NCI-H774 (cell line): Measurements from ENCODE around the gene ZNF558.

Experiments
- DNase-seq: peaks from one replicate; lab custom pipeline; 2025; lab: John Stamatoyannopoulos, UW

ZNF558 gene

DNA sequence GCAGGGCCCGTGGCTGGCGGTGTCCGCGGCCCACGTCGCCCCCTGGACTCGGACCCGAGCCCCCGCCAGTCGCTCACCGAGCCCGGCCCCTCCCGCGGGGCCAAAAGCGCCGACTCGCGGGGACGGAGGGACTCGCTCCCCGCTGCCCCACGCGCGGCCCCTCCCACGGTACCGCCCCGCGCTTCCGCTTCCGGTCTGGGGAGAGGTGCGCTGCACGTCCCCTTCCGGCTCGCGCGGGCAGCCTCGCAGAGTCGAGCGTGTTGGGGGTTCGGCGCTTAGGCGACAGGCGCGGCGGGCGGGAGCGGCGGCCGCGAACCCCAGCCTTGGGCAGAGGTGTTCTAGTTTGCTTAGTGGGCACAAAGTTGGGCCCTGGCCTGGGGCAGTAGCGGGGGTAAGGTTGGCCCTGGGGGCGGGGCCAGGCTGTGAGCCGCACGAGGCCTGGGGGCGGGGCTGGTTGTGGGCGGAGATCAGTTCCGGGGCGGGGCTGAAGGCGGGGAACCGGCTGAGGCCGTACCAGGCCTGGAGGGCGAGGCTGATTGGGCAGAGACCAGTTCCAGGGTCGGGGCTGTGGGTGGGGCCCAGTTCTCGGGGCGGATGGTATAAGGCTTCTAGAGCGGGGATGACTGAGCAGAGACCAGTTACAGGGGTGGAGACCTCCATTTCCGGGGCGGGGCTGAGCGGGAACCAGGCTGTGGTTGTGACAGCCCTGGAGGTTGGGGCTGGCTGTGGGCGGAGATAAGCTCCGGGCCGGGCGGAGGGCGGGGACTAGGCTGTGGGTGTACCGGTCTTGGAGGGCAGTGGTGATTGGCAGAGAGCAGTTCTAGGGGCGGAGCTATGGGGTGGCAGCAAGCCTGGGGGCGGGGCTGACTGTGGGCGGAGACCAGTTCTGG lies at the start of gene ZNF558, which contains the start of gene MBD3L1:
Gene ZNF558 (minus strand): TSS at position 173 of the 890 bp plus-strand sequence. CDS start 9,645 bp downstream, outside the sequence.
Gene MBD3L1 (plus strand): TSS at position 246 of the 890 bp plus-strand sequence. CDS start 10,302 bp downstream, outside the sequence.
- DNase-seq = no peak

GRCh38 chr19:8881512-8881911 lies 49.4 kb upstream of the ZNF558 start:
- DNase-seq = no peak

DNA sequence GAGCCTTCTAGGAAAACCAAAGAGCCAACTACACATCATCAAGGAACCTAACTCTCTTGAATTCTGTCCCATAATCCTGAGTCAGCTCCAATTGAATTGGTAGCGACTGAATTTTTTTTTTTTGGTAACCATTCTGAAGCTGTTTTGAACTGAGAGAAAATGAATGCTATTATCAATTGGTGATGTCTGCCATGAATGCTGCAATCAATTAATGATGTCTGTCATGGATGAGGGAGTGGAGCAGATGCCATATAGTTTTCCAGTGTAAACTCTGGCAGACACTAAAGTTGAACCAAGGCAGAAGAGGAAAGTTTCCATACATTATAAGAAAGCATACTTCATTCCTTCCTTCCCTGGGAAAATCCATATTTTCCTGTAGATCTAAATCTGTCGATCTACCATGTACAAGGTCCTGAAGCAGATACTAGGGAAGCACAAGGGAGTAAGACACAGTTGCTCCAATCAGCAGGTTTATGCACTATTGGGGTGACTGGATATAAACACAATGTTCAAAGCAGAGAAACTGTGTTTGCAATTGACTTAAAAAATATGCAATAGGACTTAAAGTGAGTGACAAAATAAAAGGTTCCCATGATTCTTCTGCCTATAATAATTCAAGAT lies 48.9 kb upstream of the ZNF558 start:
- no peak for DNase-seq

DNA sequence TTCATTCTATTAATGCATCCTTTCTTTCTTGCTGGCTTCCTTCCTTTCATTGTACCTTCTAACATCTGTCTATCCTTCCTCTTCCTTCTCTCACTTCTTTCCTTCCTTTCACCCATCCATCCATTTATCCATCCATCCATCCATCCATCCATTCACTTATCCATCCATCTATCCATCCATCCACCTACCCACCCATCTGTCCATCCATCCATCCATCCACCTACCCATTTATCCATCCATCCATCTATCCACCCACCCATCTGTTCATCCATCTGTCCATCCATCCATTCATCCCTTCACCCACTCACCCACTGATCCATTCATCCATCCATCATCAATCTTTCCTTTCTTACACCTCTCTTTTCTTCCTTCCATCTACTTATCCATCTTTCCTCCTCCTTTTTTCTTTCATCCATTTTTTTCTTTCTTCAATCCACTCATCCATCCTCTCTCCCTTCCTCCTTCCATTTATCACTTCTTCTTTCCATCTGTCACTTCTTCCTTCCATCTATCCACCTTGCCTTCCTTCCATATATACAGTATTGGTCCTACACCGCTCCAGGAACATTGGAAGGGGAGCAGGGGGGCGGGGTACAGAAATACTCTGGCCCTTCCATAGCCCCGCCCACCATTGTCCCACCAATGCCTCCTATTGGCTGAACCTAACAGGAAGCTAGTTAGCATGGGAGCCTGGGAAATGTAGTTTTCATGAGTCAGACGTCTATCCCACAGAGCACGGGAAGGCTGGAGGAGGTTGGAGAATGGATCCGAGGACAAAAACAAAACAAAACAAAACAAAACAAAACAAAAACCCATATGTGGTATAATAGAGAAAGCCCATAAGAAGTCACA lies 46.0 kb upstream of the ZNF558 start:
- no peak for DNase-seq

DNA sequence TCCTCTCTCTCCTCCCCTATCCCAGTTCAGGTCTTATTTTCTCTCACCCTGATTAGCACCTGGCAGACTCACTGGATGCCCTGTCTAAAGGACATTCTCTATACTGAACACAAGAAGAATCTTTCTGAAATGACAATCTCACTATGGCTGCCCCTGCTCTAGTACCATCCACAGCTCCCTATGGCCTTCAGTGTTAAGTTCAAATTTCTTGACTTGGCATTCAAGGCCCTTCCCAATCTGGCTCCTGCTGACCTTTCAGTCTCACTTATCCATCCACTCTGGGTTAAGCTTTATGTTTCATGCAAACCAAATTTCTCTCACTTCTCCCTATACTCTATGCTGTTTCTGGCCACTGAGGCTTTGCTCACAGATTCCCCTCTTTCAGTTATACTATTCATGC lies 34.2 kb upstream of the ZNF558 start:
- DNase-seq = no peak

DNA sequence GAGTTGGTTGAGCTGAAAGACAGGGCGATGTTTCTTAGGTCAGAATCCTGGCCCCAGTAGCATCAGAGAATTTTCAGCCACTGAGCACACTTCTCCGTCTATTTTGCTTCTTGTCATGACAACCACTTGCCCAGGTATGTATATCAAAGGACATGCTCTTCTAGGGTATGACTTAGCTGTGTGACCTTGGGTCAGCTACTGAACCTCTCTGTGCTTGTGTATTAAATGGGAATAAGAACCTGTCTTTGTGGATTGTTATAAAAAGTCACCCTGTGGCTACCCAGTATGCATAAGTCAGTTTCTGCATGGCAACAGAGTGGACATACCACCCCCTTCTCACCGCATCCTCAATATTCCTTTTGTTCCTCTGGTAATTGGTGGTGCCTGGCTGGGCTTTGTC lies 26.2 kb upstream of the ZNF558 start:
- no peak for DNase-seq

DNA sequence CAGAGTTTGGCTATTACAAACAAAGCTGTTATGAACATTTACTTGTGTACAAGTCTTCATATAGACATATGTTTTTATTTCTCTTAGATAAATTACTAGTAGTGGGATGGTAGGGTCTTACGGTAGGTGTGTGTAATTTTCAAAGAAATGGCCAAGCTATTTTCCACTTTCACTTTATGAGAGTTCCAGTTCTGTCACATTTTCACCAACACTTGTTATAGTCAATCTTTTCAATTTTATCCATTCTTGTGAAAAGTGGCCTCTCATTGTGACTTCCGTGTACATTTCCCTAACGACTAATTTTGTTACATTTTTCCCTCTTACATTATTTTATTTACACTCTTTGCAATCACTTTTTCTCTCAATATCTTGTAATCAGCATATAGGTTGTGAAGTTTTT lies 18.4 kb upstream of the ZNF558 start:
- no peak for DNase-seq

DNA sequence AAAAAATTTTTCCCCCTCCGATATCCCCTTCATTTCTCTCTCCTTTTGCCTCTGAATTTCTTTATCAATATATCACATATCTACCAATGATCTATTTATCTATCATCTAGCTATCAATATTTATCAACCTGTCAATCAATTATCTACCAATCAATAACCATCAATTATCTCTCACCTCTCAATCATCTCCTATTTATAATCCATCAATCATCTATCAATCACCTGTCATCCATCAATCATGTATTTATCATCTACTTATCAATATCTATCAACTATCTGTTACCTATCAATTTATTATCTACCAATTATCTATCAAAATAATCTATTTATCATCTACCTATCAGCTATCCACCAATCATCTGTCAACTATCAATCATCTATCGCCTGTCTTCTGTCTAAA lies 17.1 kb upstream of the ZNF558 start:
- DNase-seq = no peak

- DNase-seq = no peak
Measured at GRCh38 chr19:8846819-8847218, 14.7 kb upstream of the ZNF558 start.

- DNase-seq = no peak
Measured at GRCh38 chr19:8840708-8841107, 8.6 kb upstream of the ZNF558 start.

DNA sequence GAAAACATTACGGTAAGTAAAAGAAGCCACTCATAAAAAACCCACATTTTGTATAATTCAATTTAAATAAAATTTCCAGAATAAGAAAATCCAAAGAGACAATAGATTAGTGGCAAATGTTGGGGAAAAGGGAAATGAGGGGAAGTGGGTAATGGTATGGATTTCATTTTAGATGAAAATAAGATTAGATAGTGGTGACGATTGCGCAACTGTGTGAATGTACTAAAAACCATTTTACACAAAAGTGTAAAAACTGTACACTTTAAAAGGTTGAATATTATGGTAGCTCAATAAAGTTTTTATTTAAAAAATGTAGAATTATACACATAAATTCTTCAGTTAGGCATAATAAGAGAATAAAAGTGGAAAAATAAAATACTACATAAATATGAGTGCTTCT lies 3.8 kb upstream of the ZNF558 start:
- no peak for DNase-seq

DNA sequence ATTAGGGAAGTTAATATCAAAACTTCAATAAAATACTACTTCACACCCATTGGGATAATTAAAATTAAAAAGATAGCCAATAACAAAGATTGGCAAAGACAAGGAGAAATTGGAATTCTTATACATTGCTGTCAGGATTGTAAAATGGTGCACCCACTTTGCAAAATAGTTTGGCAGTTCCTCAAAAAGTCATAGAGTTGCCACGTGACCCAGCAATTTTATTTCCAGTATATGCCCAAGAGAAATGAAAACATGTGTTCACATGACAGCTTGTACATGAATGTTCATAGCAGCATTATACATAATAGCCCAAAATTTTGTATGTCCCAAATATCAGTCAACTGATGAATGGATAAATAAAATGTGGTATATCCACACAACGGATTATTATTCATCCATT lies 3.3 kb upstream of the ZNF558 start:
- DNase-seq = no peak

- DNase-seq = no peak
Measured at GRCh38 chr19:8831832-8832131, 322 bp downstream of the ZNF558 start.

DNA sequence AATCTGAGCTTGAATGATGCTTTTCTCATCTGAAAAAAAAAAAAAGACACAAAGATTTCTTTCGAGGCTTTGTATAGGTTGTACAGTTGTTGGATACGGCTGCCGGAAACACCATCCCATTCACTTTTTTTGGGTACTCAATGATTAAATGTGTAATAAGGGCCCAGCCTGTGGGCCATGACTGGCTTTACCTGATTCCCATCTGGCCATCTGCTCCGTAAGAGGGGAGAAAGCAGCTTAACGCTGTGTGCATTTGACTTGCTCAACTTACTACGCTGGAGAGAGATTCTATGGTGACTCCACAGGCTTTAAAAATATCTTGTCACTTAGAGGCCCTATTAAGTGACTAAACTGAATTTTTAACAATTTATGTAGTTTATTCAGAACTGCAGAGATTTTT lies 731 bp downstream of the ZNF558 start:
- no peak for DNase-seq

- DNase-seq = no peak
Measured at GRCh38 chr19:8827277-8827676, 4.8 kb downstream of the ZNF558 start.

GRCh38 chr19:8826371-8826770 lies 5.7 kb downstream of the ZNF558 start:
- no peak for DNase-seq

- no peak for DNase-seq
Measured at GRCh38 chr19:8821748-8822241, 10.3 kb downstream of the ZNF558 start.

- DNase-seq = no peak
Measured at GRCh38 chr19:8820234-8820633, 11.9 kb downstream of the ZNF558 start.

DNA sequence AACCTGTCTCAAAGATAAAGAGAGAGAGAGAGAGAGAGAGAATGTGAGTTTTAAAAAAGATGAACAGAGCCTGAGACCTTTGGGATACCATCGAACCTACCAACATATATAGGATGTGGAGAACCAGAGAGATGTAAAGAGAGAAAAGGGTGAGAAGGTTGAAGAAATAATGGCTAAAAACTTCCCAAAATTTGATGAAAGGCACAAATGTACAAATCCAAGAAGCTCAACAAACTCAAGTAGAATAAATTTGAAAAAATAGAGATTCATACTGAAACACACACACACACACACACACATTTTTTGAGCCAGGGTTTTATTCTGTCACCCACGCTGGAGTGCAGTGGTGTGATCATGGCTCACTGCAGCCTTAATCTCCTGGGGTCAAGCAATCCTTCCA lies 16.3 kb downstream of the ZNF558 start:
- DNase-seq = no peak

DNA sequence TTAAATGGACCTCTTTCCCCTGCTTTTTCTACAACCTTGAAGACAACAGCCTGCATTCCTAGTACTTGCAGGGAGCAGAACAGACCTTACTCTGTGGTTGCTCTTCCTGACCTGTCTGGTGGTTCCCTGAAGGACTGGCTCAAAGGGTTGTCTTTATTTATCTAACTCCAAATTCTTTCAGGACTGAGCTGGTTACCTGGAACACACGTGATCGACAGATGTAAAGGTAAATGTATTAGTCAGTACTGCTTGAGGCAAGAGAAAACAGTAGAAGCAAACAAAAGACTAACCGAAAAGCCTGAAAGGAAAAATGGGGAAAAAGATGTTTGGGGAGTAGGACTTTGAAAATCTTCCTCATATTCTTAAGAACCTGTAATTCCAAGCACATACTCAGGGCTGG lies 17.9 kb downstream of the ZNF558 start:
- no peak for DNase-seq

DNA sequence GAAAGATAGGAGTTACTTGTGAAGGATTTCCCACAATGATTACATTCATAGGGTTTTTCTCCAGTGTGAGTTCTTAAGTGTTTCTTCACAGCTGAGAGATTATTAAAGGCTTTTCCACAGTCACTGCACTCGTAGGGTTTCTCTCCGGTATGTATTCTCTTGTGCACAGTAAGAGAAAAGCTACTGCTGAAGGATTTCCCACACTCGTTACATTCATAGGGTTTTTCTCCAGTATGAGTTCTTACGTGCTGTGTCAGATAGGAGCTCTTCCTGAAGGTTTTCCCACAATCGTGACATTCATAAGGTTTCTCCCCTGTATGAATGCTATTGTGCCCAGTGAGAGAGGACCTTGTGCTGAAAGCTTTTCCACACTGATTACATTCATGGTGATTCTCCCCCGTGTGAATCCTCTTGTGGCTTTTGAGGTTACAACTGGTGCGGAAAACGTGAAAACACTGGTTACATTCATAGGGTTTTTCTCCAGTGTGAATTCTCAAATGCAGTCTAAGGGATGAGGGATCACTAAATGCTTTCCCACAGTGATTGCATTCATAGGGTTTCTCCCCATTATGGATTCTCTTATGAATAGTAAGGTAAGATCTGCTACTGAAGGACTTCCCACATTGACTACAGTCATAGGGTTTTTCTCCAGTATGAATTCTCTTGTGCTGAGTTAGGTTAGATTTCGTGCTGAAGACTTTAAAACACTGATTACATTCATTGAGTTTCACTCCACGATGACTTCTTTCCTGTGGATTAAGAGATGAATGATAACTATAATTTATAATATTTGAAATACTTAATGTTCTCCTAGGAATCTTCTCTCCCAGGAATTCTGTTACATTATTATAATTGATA lies 20.6 kb downstream of the ZNF558 start:
- DNase-seq = no peak

- DNase-seq = no peak
Measured at GRCh38 chr19:8806661-8807060, 25.4 kb downstream of the ZNF558 start.
